ENCODE data around the gene EPHB2.

Gene EPHB2

GRCh38 chr1:22914156-22914555, 203.5 kb downstream of the EPHB2 start:
- Histone ChIP-seq H3K9me2 (replicated peaks; ENCODE audit: low read depth, low read length) (no peaks in the 10 kb centered on the region), H3K27me3 (ENCODE audit: insufficient read depth, low read length, poor library complexity, severe bottlenecking) (no peaks in the 10 kb centered on the region), H3F3A (ENCODE audit: low read depth) (no peaks in the 10 kb centered on the region), H3K9me3 (ENCODE audit: insufficient read depth, low read depth, low read length) (no peaks in the 10 kb centered on the region), H2AFZ (ENCODE audit: low read length) (no peak overlapping the region), H3K9ac (ENCODE audit: low read depth, low read length, poor library complexity, severe bottlenecking) (no peak overlapping the region), H3K4me1 (ENCODE audit: insufficient read depth, low read length, poor library complexity, severe bottlenecking) (peaks cover 6% of the 10 kb centered on the region), H3K79me2 (ENCODE audit: insufficient read depth, low read length) (no peaks in the 10 kb centered on the region), H3K4me2 (ENCODE audit: low read depth, low read length, poor library complexity, severe bottlenecking) (no peak overlapping the region), H3K36me3 (ENCODE audit: insufficient read depth, low read length) (no peaks in the 10 kb centered on the region), H4K20me1 (ENCODE audit: insufficient read depth, low read length, poor library complexity, severe bottlenecking) (no peaks in the 10 kb centered on the region), H3K4me3 (ENCODE audit: low read length, poor library complexity, severe bottlenecking) (no peak overlapping the region)
- TF ChIP-seq, protein P1, sequence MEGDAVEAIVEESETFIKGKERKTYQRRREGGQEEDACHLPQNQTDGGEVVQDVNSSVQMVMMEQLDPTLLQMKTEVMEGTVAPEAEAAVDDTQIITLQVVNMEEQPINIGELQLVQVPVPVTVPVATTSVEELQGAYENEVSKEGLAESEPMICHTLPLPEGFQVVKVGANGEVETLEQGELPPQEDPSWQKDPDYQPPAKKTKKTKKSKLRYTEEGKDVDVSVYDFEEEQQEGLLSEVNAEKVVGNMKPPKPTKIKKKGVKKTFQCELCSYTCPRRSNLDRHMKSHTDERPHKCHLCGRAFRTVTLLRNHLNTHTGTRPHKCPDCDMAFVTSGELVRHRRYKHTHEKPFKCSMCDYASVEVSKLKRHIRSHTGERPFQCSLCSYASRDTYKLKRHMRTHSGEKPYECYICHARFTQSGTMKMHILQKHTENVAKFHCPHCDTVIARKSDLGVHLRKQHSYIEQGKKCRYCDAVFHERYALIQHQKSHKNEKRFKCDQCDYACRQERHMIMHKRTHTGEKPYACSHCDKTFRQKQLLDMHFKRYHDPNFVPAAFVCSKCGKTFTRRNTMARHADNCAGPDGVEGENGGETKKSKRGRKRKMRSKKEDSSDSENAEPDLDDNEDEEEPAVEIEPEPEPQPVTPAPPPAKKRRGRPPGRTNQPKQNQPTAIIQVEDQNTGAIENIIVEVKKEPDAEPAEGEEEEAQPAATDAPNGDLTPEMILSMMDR (conservative IDR thresholded peaks at IDR 0.05; ENCODE audit: low read length): no peak
- no peak for TF ChIP-seq EZH2phosphoT487 (IDR thresholded peaks at IDR 0.05; ENCODE audit: borderline replicate concordance)

DNA sequence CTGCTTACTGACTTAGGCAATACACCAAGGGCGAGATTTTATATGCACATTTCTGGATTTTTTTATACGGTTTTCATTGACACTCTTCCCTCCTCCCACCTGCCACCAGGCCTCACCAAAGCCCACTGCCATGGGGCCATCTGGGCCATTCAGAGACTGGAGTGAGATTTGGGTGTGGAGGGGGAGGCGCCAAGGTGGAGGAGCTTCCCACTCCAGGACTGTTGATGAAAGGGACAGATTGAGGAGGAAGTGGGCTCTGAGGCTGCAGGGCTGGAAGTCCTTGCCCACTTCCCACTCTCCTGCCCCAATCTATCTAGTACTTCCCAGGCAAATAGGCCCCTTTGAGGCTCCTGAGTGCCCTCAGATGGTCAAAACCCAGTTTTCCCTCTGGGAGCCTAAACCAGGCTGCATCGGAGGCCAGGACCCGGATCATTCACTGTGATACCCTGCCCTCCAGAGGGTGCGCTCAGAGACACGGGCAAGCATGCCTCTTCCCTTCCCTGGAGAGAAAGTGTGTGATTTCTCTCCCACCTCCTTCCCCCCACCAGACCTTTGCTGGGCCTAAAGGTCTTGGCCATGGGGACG, 204.1 kb downstream of the EPHB2 start:
- no peaks in the 10 kb centered on the region for H3K9me2 ChIP-seq (replicated peaks; ENCODE audit: low read depth, low read length)
- H3K36me3 ChIP-seq (ENCODE audit: insufficient read depth, low read length): no peaks in the 10 kb centered on the region
- no peak for TF ChIP-seq EZH2phosphoT487 (IDR thresholded peaks at IDR 0.05; ENCODE audit: borderline replicate concordance)
- TF ChIP-seq, protein P1 (conservative IDR thresholded peaks at IDR 0.05; ENCODE audit: low read length): no peak
- no peak overlapping the region for H3K4me3 ChIP-seq (ENCODE audit: low read length, poor library complexity, severe bottlenecking)
- no peaks in the 10 kb centered on the region for H3F3A ChIP-seq (ENCODE audit: low read depth)
- no peak overlapping the region for H3K9ac ChIP-seq (ENCODE audit: low read depth, low read length, poor library complexity, severe bottlenecking)
- H4K20me1 ChIP-seq (ENCODE audit: insufficient read depth, low read length, poor library complexity, severe bottlenecking): no peaks in the 10 kb centered on the region
- peaks cover 6% of the 10 kb centered on the region for H3K4me1 ChIP-seq (ENCODE audit: insufficient read depth, low read length, poor library complexity, severe bottlenecking)
- no peaks in the 10 kb centered on the region for H3K9me3 ChIP-seq (ENCODE audit: insufficient read depth, low read depth, low read length)
- H3K4me2 ChIP-seq (ENCODE audit: low read depth, low read length, poor library complexity, severe bottlenecking): no peak overlapping the region
- H2AFZ ChIP-seq (ENCODE audit: low read length): no peak overlapping the region
- H3K79me2 ChIP-seq (ENCODE audit: insufficient read depth, low read length): no peaks in the 10 kb centered on the region
- H3K27me3 ChIP-seq (ENCODE audit: insufficient read depth, low read length, poor library complexity, severe bottlenecking): no peaks in the 10 kb centered on the region

DNA sequence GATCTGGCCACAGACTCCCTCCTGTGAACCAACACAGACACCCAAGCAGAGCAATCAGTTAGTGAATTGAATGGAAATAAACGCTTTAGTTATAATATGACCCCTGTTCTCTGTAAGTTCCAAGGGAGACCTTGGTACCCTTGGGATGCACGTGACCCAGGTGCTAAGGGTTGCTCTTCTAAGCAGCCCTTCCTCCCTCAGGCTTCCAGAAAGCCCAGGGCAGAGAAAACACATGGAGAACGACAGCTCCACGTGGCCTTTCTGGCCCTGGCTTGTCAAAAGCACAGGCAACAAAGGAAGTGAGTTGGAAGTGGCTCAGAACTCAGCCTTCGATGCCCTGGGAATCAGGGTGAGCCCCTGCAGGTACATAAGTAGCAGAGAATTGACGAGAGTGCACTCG, 204.6 kb downstream of the EPHB2 start:
- Histone ChIP-seq H3K9ac (ENCODE audit: low read depth, low read length, poor library complexity, severe bottlenecking) (no peak overlapping the region), H3K9me2 (replicated peaks; ENCODE audit: low read depth, low read length) (no peaks in the 10 kb centered on the region), H3F3A (ENCODE audit: low read depth) (no peaks in the 10 kb centered on the region), H3K4me2 (ENCODE audit: low read depth, low read length, poor library complexity, severe bottlenecking) (no peak overlapping the region), H3K9me3 (ENCODE audit: insufficient read depth, low read depth, low read length) (no peaks in the 10 kb centered on the region), H3K79me2 (ENCODE audit: insufficient read depth, low read length) (no peaks in the 10 kb centered on the region), H3K36me3 (ENCODE audit: insufficient read depth, low read length) (no peaks in the 10 kb centered on the region), H4K20me1 (ENCODE audit: insufficient read depth, low read length, poor library complexity, severe bottlenecking) (no peaks in the 10 kb centered on the region), H3K27me3 (ENCODE audit: insufficient read depth, low read length, poor library complexity, severe bottlenecking) (no peaks in the 10 kb centered on the region), H3K4me3 (ENCODE audit: low read length, poor library complexity, severe bottlenecking) (no peak overlapping the region), H3K4me1 (ENCODE audit: insufficient read depth, low read length, poor library complexity, severe bottlenecking) (peaks cover 6% of the 10 kb centered on the region), H2AFZ (ENCODE audit: low read length) (no peak overlapping the region)
- TF ChIP-seq, protein P1 (conservative IDR thresholded peaks at IDR 0.05; ENCODE audit: low read length): no peak
- no peak for TF ChIP-seq EZH2phosphoT487 (IDR thresholded peaks at IDR 0.05; ENCODE audit: borderline replicate concordance)

Measured in Loucy (cell line).